IMR-90 (cell line): ENCODE measurements around the gene ADGRL3. TPM values are rescaled to one million over a fixed set of nuclear protein-coding genes. Genes with fewer than 3 reads are reported as not detected.

Source experiments
- microRNA-seq, 2 experiments: library from miRNA; stranded (forward) in 1 of 2; unstranded in 1 of 2; fragments of 10-50 nt in 1 of 2; fragments of <30 nt in 1 of 2; gene quantifications in 1 of 2; microRNA quantifications in 1 of 2; one replicate each; pipeline versions ENCODE3 to v1.1.0; 2013 to 2020; ENCODE audit not compliant: insufficient read depth in 1 of 2, insufficient read length in 1 of 2, unreplicated experiment in 1 of 2
- polyA plus RNA-seq, 3 experiments: library from polyadenylated mRNA; depleted of rRNA; stranded (reverse); fragments of >200 nt; gene quantifications; 2 replicates each; pipeline ENCODE4 v1.2.3, GENCODE V29; 2012; ENCODE audit warnings: low replicate concordance in 1 of 3
- small RNA-seq, 5 experiments: library from RNA; depleted of rRNA; stranded (forward); fragments of <200 nt; gene quantifications; one replicate each; pipeline ENCODE3, GENCODE V24; 2012
- total RNA-seq: library from RNA; depleted of rRNA; stranded (reverse); fragments of >200 nt; gene quantifications from 2 replicates; pipeline ENCODE4 v1.2.3, GENCODE V29; 2012

ADGRL3 gene
- total and polyA plus RNA-seq, 2 of the 4 experiments (the other 2 are of a cell fraction): 0.46 to 2.5 TPM

Small RNAs within 50 kb of the gene (microRNA-seq; reads per million reads assigned to microRNA genes)
- gene RF00019 (ENCODE audit: insufficient read depth, insufficient read length): not detected

Small RNAs within 50 kb of the gene (small RNA-seq; reads per million reads assigned to genes)
- gene RF00019: 0 reads per million in 5 experiments
